ENCODE measurements around the gene GAS2L3.
"Not testable (repeated sequence)": the region's sequence is repeated elsewhere in the genome, so short reads cannot be mapped to it uniquely, and the experiment has no call there.

The GAS2L3 gene

GRCh38 chr12:100573292-100574186 lies at the start of gene GAS2L3:
TSS of gene GAS2L3 (plus strand) at chr12:100573684. CDS start at chr12:100594905, 21,221 bp downstream.
- peak in 2 of 3 experiments; percentile 6 to 58 for DNase-seq (ENCODE audit: low read depth in 3 of 3)

- no peak for DNase-seq (ENCODE audit: low read depth in 3 of 3)
These were observed 45.5 kb upstream of the GAS2L3 start for GRCh38 chr12:100528034-100528433.

- no peak for DNase-seq (ENCODE audit: low read depth in 3 of 3)
These were observed 44.9 kb upstream of the GAS2L3 start for GRCh38 chr12:100528471-100529127.

GRCh38 chr12:100529756-100530350 lies 43.6 kb upstream of the GAS2L3 start:
- no peak for DNase-seq (ENCODE audit: low read depth in 3 of 3)

GRCh38 chr12:100533376-100533775 lies 40.1 kb upstream of the GAS2L3 start:
- DNase-seq (ENCODE audit: low read depth in 3 of 3), result no peak

- no peak for DNase-seq (ENCODE audit: low read depth in 3 of 3)
These were observed 38.8 kb upstream of the GAS2L3 start for GRCh38 chr12:100534625-100535227.

GRCh38 chr12:100539202-100539601 lies 34.3 kb upstream of the GAS2L3 start:
- DNase-seq (ENCODE audit: low read depth in 3 of 3), result peak in 1 of 3 experiments; percentile 5

- DNase-seq (ENCODE audit: low read depth in 3 of 3), result no peak
These were observed 29.3 kb upstream of the GAS2L3 start for GRCh38 chr12:100544165-100544564.

- no peak for DNase-seq (ENCODE audit: low read depth in 3 of 3)
These were observed 28.4 kb upstream of the GAS2L3 start for GRCh38 chr12:100545092-100545491.

- no peak for DNase-seq (ENCODE audit: low read depth in 3 of 3)
These were observed 19.5 kb upstream of the GAS2L3 start for GRCh38 chr12:100553936-100554335.

- DNase-seq (ENCODE audit: low read depth in 3 of 3), result no peak
These were observed 18.8 kb upstream of the GAS2L3 start for GRCh38 chr12:100554608-100555077.

GRCh38 chr12:100555722-100556121 lies 17.8 kb upstream of the GAS2L3 start:
- no peak for DNase-seq (ENCODE audit: low read depth in 3 of 3)

- DNase-seq (ENCODE audit: low read depth in 3 of 3), result no peak
These were observed 16.1 kb upstream of the GAS2L3 start for GRCh38 chr12:100557357-100557756.

- not testable (repeated sequence) for DNase-seq (ENCODE audit: low read depth in 3 of 3)
These were observed 14.2 kb upstream of the GAS2L3 start for GRCh38 chr12:100559261-100559660.

- no peak for DNase-seq (ENCODE audit: low read depth in 3 of 3)
These were observed 9.4 kb upstream of the GAS2L3 start for GRCh38 chr12:100564090-100564489.

- no peak for DNase-seq (ENCODE audit: low read depth in 3 of 3)
These were observed 8.5 kb upstream of the GAS2L3 start for GRCh38 chr12:100564905-100565467.

- no peak for DNase-seq (ENCODE audit: low read depth in 3 of 3)
These were observed 7.4 kb upstream of the GAS2L3 start for GRCh38 chr12:100565987-100566545.

GRCh38 chr12:100566887-100567637 lies 6.4 kb upstream of the GAS2L3 start:
- no peak for DNase-seq (ENCODE audit: low read depth in 3 of 3)

- no peak for DNase-seq (ENCODE audit: low read depth in 3 of 3)
These were observed 5.5 kb upstream of the GAS2L3 start for GRCh38 chr12:100567945-100568344.

- DNase-seq (ENCODE audit: low read depth in 3 of 3), result no peak
These were observed 1.3 kb upstream of the GAS2L3 start for GRCh38 chr12:100572184-100572583.

All from stimulated activated CD4-positive, alpha-beta T cell treated with anti-CD3 and anti-CD28 coated beads, TNF-alpha, amount 100 ng/mL, for 24 hours (primary cell).